Left lung (tissue), 14 donors: ENCODE data around the gene GDF2. TPM values are rescaled to one million over a fixed set of nuclear protein-coding genes. Genes with fewer than 3 reads are reported as not detected.

Experiments used
- ATAC-seq: fragments of 200-7000 bp; cut with Tn5 transposase; one replicate; pipeline ENCODE4 v1.9.1; 2020; ENCODE audit warnings: moderate library complexity
- DNase-seq, 4 donors: peaks; one replicate each; pipeline ENCODE4 v3.0.0-alpha.2; 2013 to 2020
- H3K27ac ChIP-seq, 2 donors: fragments of 200-600 bp; sonication (generic) in 1 of 2; one replicate each; pipeline versions ENCODE4 v1.5.0 to v1.8.0; 2020 to 2021
- H3K27me3 ChIP-seq, 2 donors: fragments of 200-600 bp; sonication (generic) in 1 of 2; one replicate each; pipeline versions ENCODE4 v1.5.0 to v1.8.0; 2020 to 2021
- H3K36me3 ChIP-seq, 2 donors: fragments of 200-600 bp; sonication (generic) in 1 of 2; one replicate each; pipeline versions ENCODE4 v1.5.0 to v1.8.0; 2020 to 2021
- H3K4me1 ChIP-seq, 2 donors: fragments of 200-600 bp; one replicate each; pipeline ENCODE4 v1.8.0; 2021
- H3K4me3 ChIP-seq, 2 donors: fragments of 200-600 bp; sonication (generic) in 1 of 2; one replicate each; pipeline versions ENCODE4 v1.5.0 to v1.8.0; 2020 to 2021; ENCODE audit warnings: mild to moderate bottlenecking in 1 of 2
- H3K9me3 ChIP-seq, 2 donors: fragments of 200-600 bp; sonication (generic) in 1 of 2; one replicate each; pipeline versions ENCODE4 v1.5.0 to v1.8.0; 2020 to 2021
- CTCF ChIP-seq, 2 donors: fragments of 200-600 bp; sonication (generic) in 1 of 2; IDR thresholded peaks; one replicate each; pipeline versions ENCODE4 v1.5.0 to v1.8.0; 2021; ENCODE audit warnings: antibody characterized with exemption in 2 of 2
- intact Hi-C, 2 donors: fragments of 100-400 bp; cut with DNase I; formaldehyde crosslinking; loops; one replicate each; pipeline versions ENCODE4 v1.11.2 to v1.14.2; 2022
- long read RNA-seq, 12 donors: library from polyadenylated mRNA in 2 of 12; unstranded in 2 of 12; transcript quantifications; one replicate each; pipeline ENCODE4 v2.0.0 and lab custom pipeline, GENCODE V29; 2019 to 2026
- polyA plus RNA-seq, 6 donors: library from polyadenylated mRNA; unstranded; fragments of 120-200 nt; gene quantifications; one replicate each; pipeline ENCODE4 v1.2.1, GENCODE V29; 2013; ENCODE audit not compliant: insufficient read length in 6 of 6
- total RNA-seq, 2 donors: library from RNA; stranded (reverse); fragmentation: NEBNext Ultra II Directional; extraction: Animal tissue kit (Norgen Biotek cat#: 25700); gene quantifications; one replicate each; pipeline ENCODE4 v1.2.1, GENCODE V29; 2021
- donor health status: DM: no; HTN: yes; CAD: no.
- donor health status: DM: no; HTN: no; CAD: no.

Gene GDF2
- not detected for total RNA-seq
- under 1 TPM; 0.20 to 0.39 (median 0.23) TPM for polyA plus RNA-seq
- long read RNA-seq, donor 1: 0 reads
- long read RNA-seq, donor 2: 0 reads
- long read RNA-seq, donor 3: 0 reads
- long read RNA-seq, donor 4: 0 reads
- long read RNA-seq, donor 5: 0 reads
- long read RNA-seq, donor 6: 0 reads
- long read RNA-seq, donor 7: 0 reads
- long read RNA-seq, donor 8: 0 reads
- long read RNA-seq, donor 9: 0 reads
- long read RNA-seq, donor 10: 0 reads
- long read RNA-seq, donor 11: 0 reads
- long read RNA-seq, donor 12: 0 reads

GRCh38 chr10:47322300-47323061 is at the start of gene GDF2:
Gene GDF2, plus strand, starts transcription at chr10:47322454. Its CDS starts 215 bp downstream, at chr10:47322669.
- Histone ChIP-seq H3K4me3 (no peak within 1 kb of the TSS), H3K4me1 (no peaks in the 10 kb centered on the region), H3K9me3 (no peaks in the 10 kb centered on the region), H3K27me3 (peaks cover 0 to 19% of the 10 kb centered on the region in 2 donors), H3K36me3 (no peaks in the 10 kb centered on the region), H3K27ac (no peak within 1 kb of the TSS)
- TF ChIP-seq CTCF (IDR thresholded peaks at IDR 0.05): no peak
- intact Hi-C loops: no loop called here
- DNase-seq (peak in 1 of 4 donors; percentile 63), ATAC-seq (no peak)

- no peak for TF ChIP-seq CTCF (IDR thresholded peaks at IDR 0.05)
- Histone ChIP-seq H3K4me1 (no peaks in the 10 kb centered on the region), H3K27me3 (no peaks in the 10 kb centered on the region), H3K36me3 (no peaks in the 10 kb centered on the region), H3K9me3 (peaks cover 0 to 13% of the 10 kb centered on the region in 2 donors), H3K27ac (no peak overlapping the region), H3K4me3 (no peak overlapping the region)
- no peak for ATAC-seq
- DNase-seq: no peak
- intact Hi-C loops: no loop called here
Observed at GRCh38 chr10:47276071-47276470, 46.2 kb upstream of the GDF2 start.

- H3K4me1 ChIP-seq: no peaks in the 10 kb centered on the region
- H3K36me3 ChIP-seq: no peaks in the 10 kb centered on the region
- no peak overlapping the region for H3K4me3 ChIP-seq
- DNase-seq: no peak
- TF ChIP-seq CTCF (IDR thresholded peaks at IDR 0.05): no peak
- peaks cover 0 to 13% of the 10 kb centered on the region in 2 donors for H3K9me3 ChIP-seq
- H3K27ac ChIP-seq: no peak overlapping the region
- no peaks in the 10 kb centered on the region for H3K27me3 ChIP-seq
- intact Hi-C loops: no loop called here
- no peak for ATAC-seq
Observed at GRCh38 chr10:47276576-47277351, 45.5 kb upstream of the GDF2 start.

DNA sequence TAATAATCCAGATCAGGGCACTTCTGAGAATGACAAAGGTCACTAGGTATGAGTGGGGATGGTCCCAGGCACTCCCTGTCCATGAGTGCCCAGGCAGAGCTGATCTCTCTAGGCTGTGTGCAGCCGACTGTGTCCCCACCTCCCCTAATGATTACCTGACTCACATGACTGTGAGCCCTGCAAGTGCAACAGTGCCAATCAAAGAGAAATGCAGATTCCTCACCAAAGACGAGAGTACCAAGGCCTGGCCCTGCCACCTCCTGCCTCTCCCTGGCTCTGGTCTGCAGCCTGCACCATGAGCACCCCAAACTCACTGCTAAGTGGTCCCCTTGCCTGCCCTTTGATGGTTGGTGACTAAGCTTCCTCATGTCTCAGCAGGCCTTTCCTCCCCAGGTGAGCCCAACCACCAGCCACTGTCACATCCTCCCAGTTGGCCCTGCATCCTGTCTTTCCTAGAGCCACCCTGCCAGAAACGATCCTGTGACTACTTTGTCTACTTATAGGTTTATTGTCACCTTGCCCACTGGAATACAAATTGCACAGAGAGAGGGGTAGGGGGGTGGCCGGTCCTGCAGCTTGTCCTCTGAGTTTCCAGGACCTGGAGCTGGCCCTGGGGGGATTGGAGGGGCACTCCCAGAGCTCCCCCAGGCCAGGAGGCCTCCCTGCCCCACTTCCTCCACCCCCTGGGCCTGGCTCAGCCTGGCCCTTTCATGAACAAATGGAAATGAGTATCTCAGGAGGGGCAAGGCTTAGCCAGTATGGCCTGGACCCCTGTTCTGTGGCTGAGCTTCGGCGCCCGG is 44.7 kb upstream of the GDF2 start:
- ATAC-seq (no peak), DNase-seq (no peak)
- no peak for TF ChIP-seq CTCF (IDR thresholded peaks at IDR 0.05)
- Histone ChIP-seq H3K27ac (no peak overlapping the region), H3K27me3 (no peaks in the 10 kb centered on the region), H3K4me3 (no peak overlapping the region), H3K9me3 (peaks cover 0 to 11% of the 10 kb centered on the region in 2 donors), H3K36me3 (no peaks in the 10 kb centered on the region), H3K4me1 (no peaks in the 10 kb centered on the region)
- intact Hi-C loops: no loop called here
